CD4-positive, alpha-beta T cell treated with Interferon alpha-2 for 1 hour (primary cell): ENCODE measurements around the gene ARHGAP45.

Experiments used
- DNase-seq, 2 donors: peaks; one replicate each; pipeline ENCODE4 v3.0.0-alpha.2; 2020 to 2022

ARHGAP45 gene

GRCh38 chr19:1057176-1057855, 9.7 kb upstream of the ARHGAP45 start:
- peak; percentile 50 to 77 for DNase-seq

GRCh38 chr19:1058112-1058511, 8.9 kb upstream of the ARHGAP45 start:
- no peak for DNase-seq

GRCh38 chr19:1060689-1061088, 6.3 kb upstream of the ARHGAP45 start:
- DNase-seq: no peak

GRCh38 chr19:1061987-1062386, 5.0 kb upstream of the ARHGAP45 start:
- DNase-seq: no peak

- no peak for DNase-seq
Observed at GRCh38 chr19:1062387-1063029, 4.5 kb upstream of the ARHGAP45 start.

- peak; percentile 77 to 80 for DNase-seq
Observed at GRCh38 chr19:1063030-1063908, 3.7 kb upstream of the ARHGAP45 start.

GRCh38 chr19:1063909-1064660, 2.9 kb upstream of the ARHGAP45 start:
- DNase-seq: no peak

GRCh38 chr19:1064661-1065605, 2.0 kb upstream of the ARHGAP45 start:
- DNase-seq: peak; percentile 74 to 76

GRCh38 chr19:1065606-1066109, 1.3 kb upstream of the ARHGAP45 start:
- DNase-seq: no peak

GRCh38 chr19:1066251-1066747, 668 bp upstream of the ARHGAP45 start:
- DNase-seq: no peak

GRCh38 chr19:1067341-1067957, 482 bp downstream of the ARHGAP45 start:
- no peak for DNase-seq

GRCh38 chr19:1068009-1069001, 1.3 kb downstream of the ARHGAP45 start:
- peak; percentile 69 to 82 for DNase-seq

- peak; percentile 78 to 86 for DNase-seq
Observed at GRCh38 chr19:1069009-1069779, 2.2 kb downstream of the ARHGAP45 start.

GRCh38 chr19:1070576-1070930, 3.6 kb downstream of the ARHGAP45 start:
- DNase-seq: no peak

GRCh38 chr19:1070931-1071791, 4.2 kb downstream of the ARHGAP45 start:
- DNase-seq: no peak

- no peak for DNase-seq
Observed at GRCh38 chr19:1072371-1073015, 5.5 kb downstream of the ARHGAP45 start.
